ENCODE results near the gene ZFPL1. TPM values are rescaled to one million over a fixed set of nuclear protein-coding genes. Genes with fewer than 3 reads are reported as not detected.

The ZFPL1 gene
- total RNA-seq, 1 experiment from 2014 or later = 50.8 TPM

DNA sequence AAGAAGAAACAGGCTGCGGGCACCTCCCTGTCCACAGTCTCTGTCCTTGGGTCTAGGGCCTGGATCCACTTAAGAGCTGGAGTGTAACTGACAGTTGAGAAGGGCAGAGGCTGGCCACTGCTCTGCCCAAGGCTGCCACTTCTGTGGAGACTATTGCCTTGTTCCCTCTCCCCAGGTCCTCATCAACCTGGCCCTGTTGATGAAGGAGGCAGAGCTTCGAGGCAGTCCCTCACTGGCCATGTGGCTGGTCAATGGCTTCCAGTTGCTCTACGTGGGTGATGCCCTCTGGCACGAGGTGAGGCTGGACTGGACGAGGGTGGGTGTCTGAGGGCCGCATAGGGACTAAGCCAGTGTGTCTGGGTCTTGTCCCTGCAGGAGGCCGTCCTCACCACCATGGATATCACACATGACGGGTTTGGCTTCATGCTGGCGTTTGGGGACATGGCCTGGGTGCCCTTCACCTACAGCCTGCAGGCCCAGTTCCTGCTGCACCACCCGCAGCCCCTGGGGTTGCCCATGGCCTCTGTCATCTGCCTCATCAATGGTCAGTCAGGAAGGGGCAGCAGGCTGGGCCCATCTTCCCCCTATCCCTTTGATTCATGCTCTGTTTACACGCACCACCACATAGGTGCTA is 30.6 kb downstream of the ZFPL1 start:
- Mint-ChIP-seq H3K27me3 (ENCODE audit: insufficient read depth, unreplicated experiment) (no peaks in the 10 kb centered on the region), H3K27ac (ENCODE audit: low read depth, unreplicated experiment) (no peak overlapping the region), H3K36me3 (ENCODE audit: insufficient read depth, unreplicated experiment) (peaks cover 50% of the 10 kb centered on the region), H3K9me3 (ENCODE audit: unreplicated experiment) (no peaks in the 10 kb centered on the region), H3K4me3 (ENCODE audit: unreplicated experiment) (no peak overlapping the region), H3K4me1 (ENCODE audit: insufficient read depth, unreplicated experiment) (peaks cover 17% of the 10 kb centered on the region)
- no TSS peak for BruUV-seq (replicated peaks)
- intact Hi-C loops (cut with micrococcal nuclease) = loop anchor here (10.0 kb wide), 1 partner anchor 200 kb away; the partner anchor contains the start of gene ATG2A
- TF ChIP-seq, protein P1, sequence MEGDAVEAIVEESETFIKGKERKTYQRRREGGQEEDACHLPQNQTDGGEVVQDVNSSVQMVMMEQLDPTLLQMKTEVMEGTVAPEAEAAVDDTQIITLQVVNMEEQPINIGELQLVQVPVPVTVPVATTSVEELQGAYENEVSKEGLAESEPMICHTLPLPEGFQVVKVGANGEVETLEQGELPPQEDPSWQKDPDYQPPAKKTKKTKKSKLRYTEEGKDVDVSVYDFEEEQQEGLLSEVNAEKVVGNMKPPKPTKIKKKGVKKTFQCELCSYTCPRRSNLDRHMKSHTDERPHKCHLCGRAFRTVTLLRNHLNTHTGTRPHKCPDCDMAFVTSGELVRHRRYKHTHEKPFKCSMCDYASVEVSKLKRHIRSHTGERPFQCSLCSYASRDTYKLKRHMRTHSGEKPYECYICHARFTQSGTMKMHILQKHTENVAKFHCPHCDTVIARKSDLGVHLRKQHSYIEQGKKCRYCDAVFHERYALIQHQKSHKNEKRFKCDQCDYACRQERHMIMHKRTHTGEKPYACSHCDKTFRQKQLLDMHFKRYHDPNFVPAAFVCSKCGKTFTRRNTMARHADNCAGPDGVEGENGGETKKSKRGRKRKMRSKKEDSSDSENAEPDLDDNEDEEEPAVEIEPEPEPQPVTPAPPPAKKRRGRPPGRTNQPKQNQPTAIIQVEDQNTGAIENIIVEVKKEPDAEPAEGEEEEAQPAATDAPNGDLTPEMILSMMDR (IDR thresholded peaks at IDR 0.05; ENCODE audit: unreplicated experiment) = no peak
- CTCF ChIA-PET = interaction anchor here (0.6 to 5.1 kb wide), 2 partner anchors 17 to 142 kb away, joined by 4 to 94 read pairs; partner anchors contain the start of gene VPS51
- POLR2A ChIA-PET = interaction anchor here (0.7 to 0.8 kb wide), 2 partner anchors 11 to 336 kb away, joined by 3 read pairs; partner anchors contain the start of gene SF1
- no peak for DNase-seq (ENCODE audit: unreplicated experiment)

DNA sequence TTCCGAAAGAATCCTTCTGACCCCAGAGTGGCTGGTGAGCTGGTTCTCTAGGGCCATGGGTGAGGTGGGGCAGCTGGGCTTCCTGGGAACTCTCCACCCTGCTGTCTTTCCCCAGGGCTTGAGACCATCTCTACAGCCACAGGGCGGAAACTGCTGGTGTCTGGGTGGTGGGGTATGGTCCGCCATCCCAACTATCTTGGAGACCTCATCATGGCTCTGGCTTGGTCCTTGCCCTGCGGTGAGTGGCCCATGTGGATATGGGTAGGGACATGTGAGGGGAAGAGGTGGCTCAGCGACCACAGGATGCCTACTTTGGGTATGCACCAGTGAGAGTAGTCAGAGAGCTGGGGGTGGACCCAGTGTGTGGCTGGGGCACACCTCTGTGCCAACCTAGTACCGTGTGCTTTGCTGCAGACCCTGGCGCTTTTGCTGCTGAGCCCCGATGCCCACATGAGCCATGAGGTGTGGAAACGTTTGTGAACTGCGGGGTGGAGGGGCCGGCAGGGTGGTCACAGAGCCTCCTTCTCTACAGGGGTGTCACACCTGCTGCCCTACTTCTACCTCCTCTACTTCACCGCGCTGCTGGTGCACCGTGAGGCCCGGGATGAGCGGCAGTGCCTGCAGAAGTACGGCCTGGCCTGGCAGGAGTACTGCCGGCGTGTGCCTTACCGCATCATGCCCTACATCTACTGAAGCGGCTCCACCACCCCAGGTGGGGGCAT is 31.5 kb downstream of the ZFPL1 start:
- H3K9me3 Mint-ChIP-seq (ENCODE audit: unreplicated experiment) = no peaks in the 10 kb centered on the region
- peak overlapping the region; percentile 82 for H3K4me3 Mint-ChIP-seq (ENCODE audit: unreplicated experiment)
- POLR2A ChIA-PET = interaction anchor here (1.9 to 8.8 kb wide), 6 partner anchors 19 to 101 kb away, joined by 9 to 122 read pairs (median 19); partner anchors contain the start of genes ARL2, CAPN1, SAC3D1 and SYVN1
- no peak for DNase-seq (ENCODE audit: unreplicated experiment)
- peak overlapping the region; percentile 12 for H3K27ac Mint-ChIP-seq (ENCODE audit: low read depth, unreplicated experiment)
- TF ChIP-seq, protein P1 (IDR thresholded peaks at IDR 0.05; ENCODE audit: unreplicated experiment) = no peak
- H3K36me3 Mint-ChIP-seq (ENCODE audit: insufficient read depth, unreplicated experiment) = peaks cover 50% of the 10 kb centered on the region
- intact Hi-C loops (cut with micrococcal nuclease) = loop anchor here (2.0 to 10.0 kb wide), 2 partner anchors 101 to 201 kb away; partner anchors contain the start of genes ARL2 and ATG2A
- H3K27me3 Mint-ChIP-seq (ENCODE audit: insufficient read depth, unreplicated experiment) = no peaks in the 10 kb centered on the region
- H3K4me1 Mint-ChIP-seq (ENCODE audit: insufficient read depth, unreplicated experiment) = peaks cover 17% of the 10 kb centered on the region
- BruUV-seq (replicated peaks) = no TSS peak
- CTCF ChIA-PET = interaction anchor here (0.6 to 0.9 kb wide), 2 partner anchors 32 to 270 kb away, joined by 3 to 6 read pairs; partner anchors contain the start of gene CDC42BPG

DNA sequence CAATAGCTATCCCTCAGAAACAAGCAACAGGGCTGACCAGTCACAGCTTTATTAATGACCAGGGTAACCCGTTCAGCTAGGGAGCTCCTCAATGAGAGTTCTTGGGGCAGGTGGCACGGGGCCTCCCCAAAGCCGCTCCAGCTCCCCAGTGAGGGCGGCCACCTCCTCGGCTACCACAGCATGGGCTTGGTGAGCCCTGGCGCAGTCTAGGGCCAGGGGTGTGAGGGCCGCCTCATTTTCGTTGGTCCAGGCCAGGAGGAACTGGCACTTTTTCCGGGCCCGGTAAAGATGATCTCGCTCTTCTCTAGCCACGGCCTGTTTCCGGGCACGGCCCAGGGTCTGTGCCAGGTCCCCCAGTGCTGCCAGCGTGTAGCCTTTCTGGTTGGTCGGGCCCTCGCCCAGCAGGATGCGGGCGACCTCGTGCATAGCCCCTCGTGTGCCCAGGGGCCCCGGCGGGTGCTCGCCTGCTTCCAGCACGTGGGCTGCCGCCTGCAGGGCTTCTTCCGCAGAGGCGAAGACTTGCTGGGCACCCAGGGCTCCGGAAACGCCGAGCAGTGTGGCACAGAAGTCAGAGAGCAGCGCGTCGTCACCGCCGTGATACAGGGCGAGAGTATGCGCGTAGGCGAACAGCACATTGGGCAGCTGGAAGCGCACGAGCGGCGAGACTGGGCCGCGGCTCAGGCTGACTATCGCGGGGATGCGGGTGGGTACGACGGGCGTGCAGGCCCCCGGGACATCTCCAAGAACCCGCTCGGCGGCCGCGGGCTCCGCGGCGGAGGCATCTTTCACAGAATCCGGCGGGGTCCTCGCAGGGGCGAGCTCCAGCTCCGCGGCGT is 32.6 kb downstream of the ZFPL1 start:
- Mint-ChIP-seq H3K27ac (ENCODE audit: low read depth, unreplicated experiment) (peak overlapping the region; percentile 88), H3K4me1 (ENCODE audit: insufficient read depth, unreplicated experiment) (peaks cover 22% of the 10 kb centered on the region), H3K4me3 (ENCODE audit: unreplicated experiment) (peak overlapping the region; percentile 82), H3K36me3 (ENCODE audit: insufficient read depth, unreplicated experiment) (peaks cover 57% of the 10 kb centered on the region), H3K27me3 (ENCODE audit: insufficient read depth, unreplicated experiment) (no peaks in the 10 kb centered on the region), H3K9me3 (ENCODE audit: unreplicated experiment) (no peaks in the 10 kb centered on the region)
- CTCF ChIA-PET = interaction anchor here (0.6 to 2.6 kb wide), 9 partner anchors 13 to 773 kb away, joined by 3 to 12 read pairs (median 3); partner anchors contain the start of gene CDC42BPG
- POLR2A ChIA-PET = interaction anchor here (1.1 to 8.8 kb wide), 22 partner anchors 8 to 281 kb away, joined by 3 to 122 read pairs (median 9); partner anchors contain the start of genes ARL2, CAPN1, CDC42BPG and CDCA5
- BruUV-seq (replicated peaks) = no TSS peak
- peak; percentile 50 for DNase-seq (ENCODE audit: unreplicated experiment)
- TF ChIP-seq, protein P1 (IDR thresholded peaks at IDR 0.05; ENCODE audit: unreplicated experiment) = no peak
- intact Hi-C loops (cut with micrococcal nuclease) = loop anchor here (1.0 to 10.0 kb wide), 3 partner anchors 102 to 269 kb away; partner anchors contain the start of genes ARL2 and ATG2A

Measured in MCF 10A (cell line).